GM12892 (cell line): ENCODE measurements around the gene TGFB2.

Experiments
- POLR2A ChIP-seq: IDR thresholded peaks from 2 replicates; pipeline ENCODE4 v1.6.1; 2011; ENCODE audit warnings: low read depth, low read length, control low read depth
- POLR2AphosphoS5 ChIP-seq: IDR thresholded peaks from 2 replicates; pipeline ENCODE4 v1.6.1; 2011; ENCODE audit warnings: low read depth, low read length, control low read depth

DNA sequence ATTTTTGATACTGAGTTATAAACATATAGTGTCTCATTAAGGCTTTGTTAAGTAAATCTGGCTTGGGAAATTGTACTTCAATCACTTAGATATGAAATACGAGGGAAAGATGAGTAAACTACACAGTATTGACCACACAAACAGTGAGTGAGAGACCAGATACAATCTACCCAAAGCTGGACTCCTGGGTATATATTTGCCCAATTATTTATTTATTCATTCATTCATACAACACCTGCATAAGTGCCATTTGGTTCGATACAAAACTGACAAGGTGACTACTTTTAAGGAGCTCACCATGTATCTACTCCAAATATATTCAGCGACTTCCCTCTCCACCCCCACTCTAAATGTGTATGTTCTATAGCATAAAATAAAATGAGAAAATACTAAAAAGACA lies 143.4 kb downstream of the TGFB2 start:
- TF ChIP-seq POLR2AphosphoS5 (no peak), POLR2A (no peak)
